HFF-Myc (cell line): ENCODE data around the gene CNTN4.

ENCODE experiments used
- DNase-seq: peaks from one replicate; pipeline ENCODE4 v3.0.0-alpha.2; 2011; ENCODE audit warnings: low read depth; ENCODE audit errors: extremely low read depth
- H3K4me3 ChIP-seq: replicated peaks from 2 replicates; pipeline ENCODE4 v1.5.1; 2011; ENCODE audit warnings: low read depth, mild to moderate bottlenecking, control low read depth, low read length
- CTCF ChIP-seq: IDR thresholded peaks from 2 replicates; pipeline ENCODE4 v1.5.1; 2012; ENCODE audit warnings: mild to moderate bottlenecking, low read depth, low read length, control low read depth; ENCODE audit errors: missing control alignments

CNTN4 gene

DNA sequence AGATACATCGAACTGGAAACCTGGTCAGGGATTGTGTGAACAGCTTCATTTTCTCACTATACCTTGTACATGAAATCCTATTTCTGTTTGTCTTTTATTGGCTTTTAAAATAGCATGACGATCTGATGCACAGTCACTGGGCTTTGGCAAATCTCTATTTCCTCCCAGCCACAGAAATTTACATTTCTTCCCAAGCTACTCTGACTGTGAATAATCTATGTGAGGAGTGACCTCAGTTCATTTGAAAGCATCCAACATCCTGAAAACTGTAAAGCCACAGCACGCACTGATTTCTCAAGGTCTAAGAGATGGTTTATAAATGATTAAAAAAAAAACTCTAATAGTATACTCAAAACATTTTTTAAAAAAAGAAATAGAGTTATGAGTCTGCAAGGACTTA is 561.2 kb downstream of the CNTN4 start:
- H3K4me3 ChIP-seq, result no peak overlapping the region
- TF ChIP-seq CTCF, result no peak
- no peak for DNase-seq

DNA sequence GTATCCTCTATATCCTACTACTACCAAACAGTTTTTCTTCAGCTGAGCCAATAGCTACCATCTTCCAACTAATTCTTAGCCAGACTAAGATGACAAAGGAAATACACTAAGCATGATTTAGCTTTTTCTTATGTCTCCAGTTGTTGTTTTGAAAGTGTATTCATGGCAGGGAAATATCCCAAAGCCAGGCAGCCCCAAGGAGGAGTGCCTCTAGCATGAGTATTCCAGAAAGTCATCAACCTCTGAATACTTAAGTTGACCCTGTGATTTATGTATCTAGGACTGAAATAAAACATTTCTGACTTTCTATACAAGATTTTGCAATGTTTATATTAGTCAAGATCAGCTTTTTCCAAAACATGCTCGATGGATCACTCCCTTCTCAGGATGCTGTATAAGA is 562.4 kb downstream of the CNTN4 start:
- no peak for TF ChIP-seq CTCF

GRCh38 chr3:2677501-2677900 is 578.8 kb downstream of the CNTN4 start:
- no peak overlapping the region for H3K4me3 ChIP-seq

More for the DNA sequence above, 562.4 kb downstream of the CNTN4 start:
- DNase-seq, result no peak
- no peak overlapping the region for H3K4me3 ChIP-seq

DNA sequence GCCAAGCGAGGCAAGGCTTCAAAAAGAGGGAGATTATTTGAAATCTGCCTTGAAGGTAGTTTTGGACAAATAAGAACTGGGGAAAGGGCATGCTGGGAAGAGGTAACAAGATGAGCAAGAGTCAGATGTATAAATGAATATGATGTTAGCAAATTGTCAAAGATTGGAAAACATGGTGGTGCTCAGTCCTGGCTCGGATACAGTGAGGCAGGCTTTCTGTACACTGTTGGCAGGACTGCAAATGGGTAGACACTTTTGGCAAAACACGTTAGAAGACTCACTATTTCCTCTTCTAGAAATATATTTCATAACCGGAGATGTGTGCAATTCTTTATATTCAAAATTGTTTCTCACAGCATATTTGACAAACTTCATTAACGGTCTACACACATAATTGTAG is 581.6 kb downstream of the CNTN4 start:
- no peak overlapping the region for H3K4me3 ChIP-seq
- TF ChIP-seq CTCF, result no peak
- no peak for DNase-seq

More at GRCh38 chr3:2677501-2677900, 578.8 kb downstream of the CNTN4 start:
- no peak for DNase-seq
- TF ChIP-seq CTCF, result no peak

GRCh38 chr3:2684046-2684445 is 585.4 kb downstream of the CNTN4 start:
- no peak overlapping the region for H3K4me3 ChIP-seq
- no peak for DNase-seq
- no peak for TF ChIP-seq CTCF

- H3K4me3 ChIP-seq, result no peak overlapping the region
- no peak for TF ChIP-seq CTCF
- no peak for DNase-seq
Observed at GRCh38 chr3:2686816-2687502, 588.3 kb downstream of the CNTN4 start.

DNA sequence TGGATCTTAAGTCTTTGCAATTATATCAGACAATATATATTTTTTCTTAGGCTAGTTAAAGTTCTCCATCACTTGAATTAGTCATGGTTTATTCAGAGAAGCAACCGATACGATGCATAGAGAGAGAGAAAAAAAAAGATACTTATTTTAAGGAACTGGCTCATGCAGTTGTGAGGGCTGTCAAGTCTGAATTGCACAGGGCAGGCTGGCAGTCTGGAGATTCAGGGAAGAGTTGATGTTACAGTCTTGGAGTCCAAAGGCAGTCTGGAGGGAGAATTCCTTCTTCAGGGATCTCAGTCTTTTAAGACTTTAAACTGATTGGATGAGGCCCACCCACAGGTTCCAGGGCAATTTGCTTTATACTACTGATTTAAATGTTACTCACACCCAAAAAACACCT is 598.9 kb downstream of the CNTN4 start:
- no peak for DNase-seq
- H3K4me3 ChIP-seq, result no peak overlapping the region
- TF ChIP-seq CTCF, result no peak
